ENCODE measurements around the gene CXCL6. TPM values are rescaled to one million over a fixed set of nuclear protein-coding genes. Genes with fewer than 3 reads are reported as not detected.

Gene CXCL6
- total RNA-seq, 1 donor from 2014 or later: 35.3 TPM

GRCh38 chr4:73872316-73873108 lies 36.0 kb downstream of the CXCL6 start:
- TF ChIP-seq CTCF (IDR thresholded peaks at IDR 0.05): no peak
- Mint-ChIP-seq H3K36me3 (ENCODE audit: unreplicated experiment) (peaks cover 11% of the 10 kb centered on the region), H3K27ac (ENCODE audit: unreplicated experiment) (peak overlapping the region; percentile 91), H3K4me3 (ENCODE audit: unreplicated experiment) (peak overlapping the region; percentile 89), H3K9me3 (ENCODE audit: unreplicated experiment) (peaks cover 5% of the 10 kb centered on the region), H3K27me3 (ENCODE audit: unreplicated experiment) (no peaks in the 10 kb centered on the region), H3K4me1 (ENCODE audit: unreplicated experiment) (peaks cover 66% of the 10 kb centered on the region)
- no peak for DNase-seq (ENCODE audit: extremely low spot score, unreplicated experiment)

DNA sequence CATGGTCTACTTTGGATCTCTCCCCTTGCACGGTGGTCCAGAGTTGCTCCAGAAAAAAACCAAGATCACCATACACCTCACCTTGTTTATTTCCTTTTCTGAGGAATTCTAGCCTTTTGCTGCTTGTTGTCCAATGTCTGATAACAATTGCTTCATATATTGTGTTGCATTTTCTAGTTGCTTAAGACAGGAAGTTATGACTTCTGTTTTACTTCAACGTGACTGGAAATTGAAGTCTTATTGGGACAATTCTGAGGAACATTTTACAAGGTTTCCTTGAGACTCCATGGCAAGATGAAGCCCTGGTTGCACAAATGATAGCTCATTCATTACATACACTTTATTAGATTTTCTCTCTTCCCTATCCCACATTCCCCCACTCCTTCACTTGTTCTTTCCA lies 37.9 kb downstream of the CXCL6 start:
- Mint-ChIP-seq H3K27me3 (ENCODE audit: unreplicated experiment) (no peaks in the 10 kb centered on the region), H3K4me1 (ENCODE audit: unreplicated experiment) (peaks cover 54% of the 10 kb centered on the region), H3K9me3 (ENCODE audit: unreplicated experiment) (peaks cover 5% of the 10 kb centered on the region), H3K27ac (ENCODE audit: unreplicated experiment) (no peak overlapping the region), H3K36me3 (ENCODE audit: unreplicated experiment) (peaks cover 11% of the 10 kb centered on the region), H3K4me3 (ENCODE audit: unreplicated experiment) (no peak overlapping the region)
- DNase-seq (ENCODE audit: extremely low spot score, unreplicated experiment): no peak
- TF ChIP-seq CTCF (IDR thresholded peaks at IDR 0.05): no peak

DNA sequence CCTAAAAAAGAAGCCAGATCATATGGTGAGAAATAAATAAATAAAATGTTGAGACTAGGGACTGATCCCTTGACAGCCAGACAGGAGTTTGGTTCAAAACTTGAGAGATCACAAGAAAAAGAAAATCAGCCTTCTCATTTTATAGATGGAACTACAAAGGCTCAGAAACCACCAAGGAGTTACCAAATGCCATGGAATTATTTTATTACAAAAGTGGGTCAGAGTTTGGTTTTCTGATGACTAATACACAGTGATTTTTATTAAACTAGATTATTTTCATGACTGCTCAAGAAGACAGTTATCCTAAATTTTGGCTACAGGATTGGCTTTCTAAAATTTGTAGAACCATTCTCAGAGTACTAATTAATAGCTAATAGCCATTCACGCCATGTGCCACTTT lies 38.9 kb downstream of the CXCL6 start:
- H3K4me1 Mint-ChIP-seq (ENCODE audit: unreplicated experiment): peaks cover 44% of the 10 kb centered on the region
- no peak for TF ChIP-seq CTCF (IDR thresholded peaks at IDR 0.05)
- DNase-seq (ENCODE audit: extremely low spot score, unreplicated experiment): no peak
- H3K27ac Mint-ChIP-seq (ENCODE audit: unreplicated experiment): peak overlapping the region; percentile 25
- H3K9me3 Mint-ChIP-seq (ENCODE audit: unreplicated experiment): peaks cover 5% of the 10 kb centered on the region
- no peaks in the 10 kb centered on the region for H3K27me3 Mint-ChIP-seq (ENCODE audit: unreplicated experiment)
- peaks cover 7% of the 10 kb centered on the region for H3K36me3 Mint-ChIP-seq (ENCODE audit: unreplicated experiment)
- H3K4me3 Mint-ChIP-seq (ENCODE audit: unreplicated experiment): no peak overlapping the region

DNA sequence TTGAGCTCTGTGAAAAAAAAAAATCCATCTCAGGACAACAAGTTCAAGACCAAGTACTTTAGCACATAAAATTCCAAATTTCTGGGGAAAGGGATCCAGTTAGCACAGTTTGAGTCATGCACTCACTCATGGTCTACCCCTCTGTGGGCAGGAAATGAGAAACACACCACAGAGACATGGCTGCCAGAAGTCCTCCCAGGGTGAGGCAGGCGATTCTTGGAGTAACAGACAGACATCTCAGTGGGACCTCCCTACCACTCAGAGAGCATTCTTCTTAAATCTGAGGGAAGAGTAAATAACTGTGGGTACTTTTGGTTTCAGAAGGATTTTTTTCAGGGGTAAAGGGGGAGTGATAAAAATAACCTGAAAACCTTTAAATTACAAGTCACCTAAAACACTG lies 46.8 kb downstream of the CXCL6 start:
- H3K27ac Mint-ChIP-seq (ENCODE audit: unreplicated experiment): peak overlapping the region; percentile 88
- H3K36me3 Mint-ChIP-seq (ENCODE audit: unreplicated experiment): no peaks in the 10 kb centered on the region
- no peak for DNase-seq (ENCODE audit: extremely low spot score, unreplicated experiment)
- H3K4me3 Mint-ChIP-seq (ENCODE audit: unreplicated experiment): no peak overlapping the region
- H3K27me3 Mint-ChIP-seq (ENCODE audit: unreplicated experiment): no peaks in the 10 kb centered on the region
- H3K9me3 Mint-ChIP-seq (ENCODE audit: unreplicated experiment): no peaks in the 10 kb centered on the region
- H3K4me1 Mint-ChIP-seq (ENCODE audit: unreplicated experiment): peaks cover 63% of the 10 kb centered on the region
- TF ChIP-seq CTCF (IDR thresholded peaks at IDR 0.05): no peak

DNA sequence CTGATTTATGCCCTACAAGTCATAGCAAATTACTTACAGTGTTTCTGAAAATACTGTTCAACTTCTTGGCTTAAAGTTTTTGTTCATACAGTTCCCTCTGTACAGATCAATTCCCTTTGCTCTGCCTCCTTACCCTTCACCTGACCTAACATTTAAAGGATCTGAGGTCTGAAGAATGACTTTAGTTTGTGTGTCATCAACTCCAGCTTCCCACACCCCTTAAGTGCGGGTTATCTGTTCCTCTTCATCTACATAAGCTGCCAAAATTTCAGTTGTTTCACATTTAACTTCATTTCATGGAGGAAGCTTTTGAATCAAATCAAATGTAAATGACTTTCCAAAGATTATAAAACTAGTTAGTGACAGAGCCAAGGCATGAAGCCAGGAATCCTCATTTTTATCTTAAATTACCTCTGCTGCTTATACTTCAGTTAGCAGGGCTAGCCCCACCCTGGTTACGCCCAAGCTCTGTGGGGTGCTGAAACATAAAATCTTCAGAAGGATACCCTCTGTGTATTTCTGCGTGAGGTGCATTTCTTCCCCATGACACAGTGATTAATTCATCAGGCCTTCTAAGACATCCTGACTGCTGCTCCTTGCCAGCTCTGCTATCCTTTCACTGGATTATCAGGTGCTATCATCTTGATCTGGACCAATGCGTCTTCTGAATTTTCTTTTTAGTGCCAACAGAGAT lies 49.2 kb downstream of the CXCL6 start:
- no peak overlapping the region for H3K4me3 Mint-ChIP-seq (ENCODE audit: unreplicated experiment)
- TF ChIP-seq CTCF (IDR thresholded peaks at IDR 0.05): no peak
- no peaks in the 10 kb centered on the region for H3K9me3 Mint-ChIP-seq (ENCODE audit: unreplicated experiment)
- peak overlapping the region; percentile 76 for H3K27ac Mint-ChIP-seq (ENCODE audit: unreplicated experiment)
- DNase-seq (ENCODE audit: extremely low spot score, unreplicated experiment): no peak
- H3K4me1 Mint-ChIP-seq (ENCODE audit: unreplicated experiment): peaks cover 68% of the 10 kb centered on the region
- no peaks in the 10 kb centered on the region for H3K27me3 Mint-ChIP-seq (ENCODE audit: unreplicated experiment)
- no peaks in the 10 kb centered on the region for H3K36me3 Mint-ChIP-seq (ENCODE audit: unreplicated experiment)
